Suprapubic skin (tissue), 4 donors: ENCODE results near the gene DNAJC18. TPM values are rescaled to one million over a fixed set of nuclear protein-coding genes. Genes with fewer than 3 reads are reported as not detected.

Experiments
- DNase-seq, 2 donors: peaks; one replicate each; pipeline ENCODE4 v3.0.0-alpha.2; 2019; ENCODE audit warnings: low spot score in 2 of 2
- H3K27ac ChIP-seq: fragments of 200-600 bp; sonication (generic); one replicate; pipeline ENCODE4 v1.5.1; 2019
- H3K27me3 ChIP-seq: fragments of 200-600 bp; sonication (generic); one replicate; pipeline ENCODE4 v1.5.1; 2019
- H3K36me3 ChIP-seq: fragments of 200-600 bp; sonication (generic); one replicate; pipeline ENCODE4 v1.5.1; 2019
- H3K4me1 ChIP-seq: fragments of 200-600 bp; sonication (generic); one replicate; pipeline ENCODE4 v1.5.1; 2019
- H3K4me3 ChIP-seq: fragments of 200-600 bp; sonication (generic); one replicate; pipeline ENCODE4 v1.5.1; 2019; ENCODE audit warnings: mild to moderate bottlenecking
- H3K9me3 ChIP-seq: fragments of 200-600 bp; sonication (generic); one replicate; pipeline ENCODE4 v1.5.1; 2019
- EP300 ChIP-seq: sonication (generic); formaldehyde crosslinking; IDR thresholded peaks from one replicate; pipeline ENCODE4 v1.6.1; 2017; ENCODE audit warnings: antibody characterized with exemption
- POLR2A ChIP-seq, 2 donors: fragments of 450-650 bp; IDR thresholded peaks; one replicate each; pipeline ENCODE4 v1.6.1; 2017; ENCODE audit warnings: antibody characterized with exemption in 2 of 2, mild to moderate bottlenecking in 2 of 2, moderate library complexity in 2 of 2
- POLR2AphosphoS5 ChIP-seq, 3 donors: sonication (generic); formaldehyde crosslinking; IDR thresholded peaks; one replicate each; pipeline ENCODE4 v1.6.1; 2017; ENCODE audit warnings: antibody characterized with exemption in 3 of 3
- WGBS: methylation state at CpG from one replicate; pipeline ENCODE4 v1.1.5; 2018; 5-methylcytosine and 5-hydroxymethylcytosine counted together
- total RNA-seq, 4 donors: library from RNA; depleted of rRNA; stranded (reverse); fragments of >200 nt; gene quantifications; one replicate each; pipeline ENCODE4 v1.1.0, GENCODE V29; 2016
- TF ChIP-seq, protein P1 (sequence below), 2 donors: fragments of 200-600 bp in 1 of 2; fragments of 450-650 bp in 1 of 2; sonication (generic) in 1 of 2; IDR thresholded peaks; one replicate each; pipeline ENCODE4 v1.5.1; 2016 to 2019; ENCODE audit warnings: antibody characterized with exemption in 2 of 2, mild to moderate bottlenecking in 1 of 2, moderate library complexity in 1 of 2

The DNAJC18 gene
- total RNA-seq, 4 donors from 2014 or later: 2.2 to 7.2 (median 2.9) TPM

DNA sequence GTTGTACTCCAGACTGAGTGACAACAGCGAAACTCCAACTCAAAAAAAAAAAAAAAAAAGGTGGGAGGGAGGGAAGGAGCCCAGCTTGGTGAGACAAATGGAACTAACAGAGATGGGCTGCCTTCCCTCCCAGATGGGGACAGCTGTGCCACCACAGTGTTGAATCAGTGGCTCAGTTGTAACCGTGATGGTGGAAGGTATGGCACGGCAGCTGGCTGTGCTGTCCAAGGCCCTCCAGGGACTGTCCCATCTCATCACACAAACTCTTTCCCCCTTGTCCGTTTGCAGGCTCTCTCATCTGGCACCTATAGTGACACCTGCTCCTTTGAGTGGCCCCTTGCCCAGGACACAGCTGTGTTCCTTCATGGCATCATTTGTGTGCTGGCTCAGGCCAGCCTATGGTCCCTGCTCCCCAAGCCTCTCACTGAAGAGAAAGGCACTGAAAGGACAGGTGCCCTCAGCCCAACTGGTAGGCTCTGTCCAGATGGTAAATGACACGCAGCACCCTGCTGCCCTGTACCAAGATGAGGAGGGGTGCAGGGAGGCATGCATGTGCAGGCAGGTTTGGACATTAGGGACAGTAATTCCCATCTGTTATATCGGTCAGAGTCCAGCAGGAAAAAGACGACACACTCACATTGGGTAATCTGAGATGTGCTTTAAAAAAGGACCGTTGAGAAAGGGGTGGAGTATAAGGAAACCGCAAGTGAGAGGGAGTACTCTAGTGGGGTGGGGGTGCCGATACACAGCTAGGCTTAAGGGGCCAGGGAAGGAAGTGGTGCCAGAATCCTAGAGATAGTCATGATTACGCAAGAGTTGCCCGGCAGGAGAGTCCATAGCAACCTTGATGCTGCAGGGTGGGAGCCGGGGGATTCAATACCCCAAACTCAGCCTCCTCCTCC lies 35.8 kb upstream of the DNAJC18 start:
- Histone ChIP-seq H3K36me3 (peaks cover 32% of the 10 kb centered on the region), H3K9me3 (no peaks in the 10 kb centered on the region), H3K4me3 (no peak overlapping the region), H3K27me3 (no peaks in the 10 kb centered on the region), H3K27ac (no peak overlapping the region), H3K4me1 (peaks cover 29% of the 10 kb centered on the region)
- TF ChIP-seq POLR2AphosphoS5 (IDR thresholded peaks at IDR 0.05): no peak
- TF ChIP-seq, protein P1, sequence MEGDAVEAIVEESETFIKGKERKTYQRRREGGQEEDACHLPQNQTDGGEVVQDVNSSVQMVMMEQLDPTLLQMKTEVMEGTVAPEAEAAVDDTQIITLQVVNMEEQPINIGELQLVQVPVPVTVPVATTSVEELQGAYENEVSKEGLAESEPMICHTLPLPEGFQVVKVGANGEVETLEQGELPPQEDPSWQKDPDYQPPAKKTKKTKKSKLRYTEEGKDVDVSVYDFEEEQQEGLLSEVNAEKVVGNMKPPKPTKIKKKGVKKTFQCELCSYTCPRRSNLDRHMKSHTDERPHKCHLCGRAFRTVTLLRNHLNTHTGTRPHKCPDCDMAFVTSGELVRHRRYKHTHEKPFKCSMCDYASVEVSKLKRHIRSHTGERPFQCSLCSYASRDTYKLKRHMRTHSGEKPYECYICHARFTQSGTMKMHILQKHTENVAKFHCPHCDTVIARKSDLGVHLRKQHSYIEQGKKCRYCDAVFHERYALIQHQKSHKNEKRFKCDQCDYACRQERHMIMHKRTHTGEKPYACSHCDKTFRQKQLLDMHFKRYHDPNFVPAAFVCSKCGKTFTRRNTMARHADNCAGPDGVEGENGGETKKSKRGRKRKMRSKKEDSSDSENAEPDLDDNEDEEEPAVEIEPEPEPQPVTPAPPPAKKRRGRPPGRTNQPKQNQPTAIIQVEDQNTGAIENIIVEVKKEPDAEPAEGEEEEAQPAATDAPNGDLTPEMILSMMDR (IDR thresholded peaks at IDR 0.05): no peak
- no peak for TF ChIP-seq POLR2A (IDR thresholded peaks at IDR 0.05)
- WGBS: 60% methylated on average over 13 of the region's 13 CpGs
- no peak for DNase-seq

DNA sequence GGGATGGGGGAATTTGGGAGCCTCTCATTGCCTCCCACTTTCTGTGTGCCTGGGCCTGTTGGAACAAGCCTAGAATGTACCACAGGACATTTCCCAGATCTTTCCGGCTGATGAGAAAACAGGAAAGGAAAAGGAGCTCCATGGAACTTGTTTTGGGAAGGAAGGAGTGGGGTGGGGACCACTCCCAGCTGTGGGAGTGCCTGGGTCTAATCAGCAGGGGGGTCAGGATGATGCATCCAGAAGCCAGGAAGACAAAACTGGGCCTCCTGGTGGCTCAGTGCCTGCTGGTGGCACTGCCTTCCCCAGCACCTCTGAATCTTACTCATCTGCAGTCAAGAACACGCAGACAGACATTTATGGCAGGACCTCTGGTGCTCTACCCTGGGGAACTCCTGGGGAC lies 34.2 kb upstream of the DNAJC18 start:
- Histone ChIP-seq H3K27ac (peak overlapping the region; percentile 50), H3K9me3 (no peaks in the 10 kb centered on the region), H3K27me3 (no peaks in the 10 kb centered on the region), H3K4me1 (peaks cover 30% of the 10 kb centered on the region), H3K4me3 (no peak overlapping the region), H3K36me3 (peaks cover 29% of the 10 kb centered on the region)
- DNase-seq: no peak
- TF ChIP-seq POLR2A (IDR thresholded peaks at IDR 0.05) (no peak), POLR2AphosphoS5 (IDR thresholded peaks at IDR 0.05) (no peak), EP300 (no peak)
- TF ChIP-seq, protein P1 (IDR thresholded peaks at IDR 0.05): no peak
- 62% methylated on average over 2 of the region's 2 CpGs for WGBS

DNA sequence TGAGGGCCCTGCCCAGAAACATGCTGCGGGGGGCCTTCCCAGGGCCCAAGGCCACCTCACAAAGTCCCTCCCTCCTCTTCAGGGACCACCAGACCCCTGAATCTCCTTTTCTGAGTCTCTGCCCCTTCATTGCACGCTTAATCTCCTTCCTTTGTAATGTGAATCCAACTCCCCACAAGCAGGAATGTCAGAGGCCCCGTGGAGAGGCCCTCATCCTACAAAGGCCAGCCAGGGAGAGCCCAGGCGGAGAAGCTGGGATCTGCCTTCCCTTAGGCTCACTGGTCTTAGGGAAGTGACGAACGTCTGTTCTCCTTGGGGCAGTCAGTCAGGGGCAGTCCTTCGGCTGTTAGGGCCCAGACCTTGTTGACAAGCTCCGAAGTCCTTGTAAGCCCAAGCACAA lies 33.8 kb upstream of the DNAJC18 start:
- DNase-seq: no peak
- WGBS: 71% methylated on average over 8 of the region's 8 CpGs
- no peaks in the 10 kb centered on the region for H3K9me3 ChIP-seq
- H3K4me3 ChIP-seq: no peak overlapping the region
- peak overlapping the region; percentile 50 for H3K27ac ChIP-seq
- TF ChIP-seq EP300: no peak
- TF ChIP-seq, protein P1 (IDR thresholded peaks at IDR 0.05): no peak
- TF ChIP-seq POLR2AphosphoS5 (IDR thresholded peaks at IDR 0.05): no peak
- TF ChIP-seq POLR2A (IDR thresholded peaks at IDR 0.05): no peak
- H3K36me3 ChIP-seq: peaks cover 24% of the 10 kb centered on the region
- H3K27me3 ChIP-seq: no peaks in the 10 kb centered on the region
- peaks cover 30% of the 10 kb centered on the region for H3K4me1 ChIP-seq

DNA sequence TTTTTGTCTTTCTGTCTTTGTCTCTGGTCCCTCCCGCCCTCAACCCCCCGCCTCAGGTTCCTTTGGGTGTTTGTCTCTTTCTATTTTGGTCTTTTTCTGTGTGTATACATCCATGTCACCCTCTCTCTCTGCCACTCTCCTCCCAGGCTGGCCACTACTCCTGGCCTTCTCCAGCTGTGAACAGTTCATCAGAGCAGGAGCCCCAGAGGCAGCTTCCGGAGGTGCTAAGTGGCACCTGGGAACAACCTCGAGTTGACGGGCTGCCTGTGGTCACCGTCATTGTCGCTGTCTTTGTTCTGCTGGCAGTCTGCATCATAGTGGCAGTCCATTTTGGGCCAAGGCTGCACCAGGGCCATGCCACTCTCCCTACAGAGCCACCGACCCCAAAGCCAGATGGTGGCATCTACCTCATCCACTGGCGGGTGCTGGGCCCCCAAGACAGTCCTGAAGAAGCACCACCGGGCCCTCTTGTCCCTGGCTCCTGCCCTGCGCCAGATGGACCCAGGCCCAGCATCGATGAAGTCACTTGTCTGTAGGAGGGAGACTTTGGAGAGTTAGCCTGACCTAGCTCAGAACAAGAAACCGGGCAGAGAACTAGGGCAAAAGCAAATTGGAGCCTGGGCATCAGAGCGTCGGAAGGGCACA lies 33.2 kb upstream of the DNAJC18 start:
- TF ChIP-seq EP300 (no peak), POLR2A (IDR thresholded peaks at IDR 0.05) (no peak), POLR2AphosphoS5 (IDR thresholded peaks at IDR 0.05) (no peak)
- TF ChIP-seq, protein P1 (IDR thresholded peaks at IDR 0.05): no peak
- H3K36me3 ChIP-seq: peaks cover 20% of the 10 kb centered on the region
- peak overlapping the region; percentile 50 for H3K27ac ChIP-seq
- H3K4me1 ChIP-seq: peaks cover 30% of the 10 kb centered on the region
- DNase-seq: no peak
- no peaks in the 10 kb centered on the region for H3K27me3 ChIP-seq
- no peaks in the 10 kb centered on the region for H3K9me3 ChIP-seq
- H3K4me3 ChIP-seq: no peak overlapping the region
- 82% methylated on average over 15 of the region's 15 CpGs for WGBS

DNA sequence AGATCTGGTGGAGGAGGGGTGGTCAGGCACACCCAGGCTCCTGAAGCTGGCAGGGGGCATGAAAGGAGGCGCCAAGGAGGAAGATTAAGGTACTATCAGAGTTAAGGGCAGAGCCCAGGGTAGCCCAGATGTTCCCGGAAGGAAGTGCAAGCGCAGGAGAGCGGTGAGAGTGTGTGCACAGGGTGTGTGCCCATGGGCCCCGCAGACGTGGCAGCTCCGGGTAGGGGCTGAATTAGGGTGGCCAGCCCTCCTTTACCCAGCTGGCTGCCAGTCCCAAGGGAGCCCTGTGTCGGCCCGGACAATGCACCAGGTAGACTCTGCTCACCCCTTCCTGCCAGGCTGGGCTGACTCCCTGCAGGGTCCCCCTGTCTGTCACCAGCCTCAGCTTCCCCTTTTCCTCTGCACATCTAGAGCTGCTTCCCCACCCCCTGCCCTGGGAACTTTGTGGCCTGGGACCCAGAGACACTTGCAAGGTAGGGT lies 31.5 kb upstream of the DNAJC18 start, which contains the start of gene SMIM33:
Gene SMIM33 (plus strand): TSS at position 184 of the 480 bp plus-strand sequence. CDS start 118 bp downstream, at position 302.
- Histone ChIP-seq H3K4me1 (peaks cover 30% of the 10 kb centered on the region), H3K27me3 (no peaks in the 10 kb centered on the region), H3K9me3 (no peaks in the 10 kb centered on the region), H3K36me3 (peaks cover 5% of the 10 kb centered on the region), H3K4me3 (no peak within 1 kb of the TSS), H3K27ac (no peak within 1 kb of the TSS)
- 63% methylated on average over 7 of the region's 9 CpGs for WGBS
- TF ChIP-seq POLR2AphosphoS5 (IDR thresholded peaks at IDR 0.05) (no peak), EP300 (no peak), POLR2A (IDR thresholded peaks at IDR 0.05) (no peak)
- TF ChIP-seq, protein P1 (IDR thresholded peaks at IDR 0.05): no peak
- DNase-seq: no peak
